Pancreas (tissue), 10 donors: Measurements from ENCODE around the gene UNC45B. TPM values are rescaled to one million over a fixed set of nuclear protein-coding genes. Genes with fewer than 3 reads are reported as not detected.
"Not testable (repeated sequence)": the region's sequence is repeated elsewhere in the genome, so short reads cannot be mapped to it uniquely, and the experiment has no call there.

Experiments used
- ATAC-seq, 4 donors: fragments of 200-7000 bp; cut with Tn5 transposase; one replicate each; pipeline versions ENCODE4 v1.8.0 to v1.9.1; 2020; ENCODE audit warnings: mild to moderate bottlenecking in 4 of 4, moderate library complexity in 4 of 4
- DNase-seq, 6 donors: peaks; one replicate each; pipeline ENCODE4 v3.0.0-alpha.2; 2020
- FAIRE-seq: peaks from 2 replicates; lab custom pipeline; 2012; peaks lifted over from hg19 to GRCh38; lab: Jason Lieb, UNC
- H3K27ac ChIP-seq, 4 donors: fragments of 200-600 bp; sonication (generic); 1 replicate in 3 of 4; 2 replicates in 1 of 4; pipeline versions ENCODE4 v1.5.0 to v1.8.0; 2020
- H3K27me3 ChIP-seq, 4 donors: fragments of 200-600 bp; one replicate each; pipeline ENCODE4 v1.8.0; 2021
- H3K36me3 ChIP-seq, 3 donors: fragments of 200-600 bp; sonication (generic) in 1 of 3; one replicate each; pipeline versions ENCODE4 v1.5.0 to v1.8.0; 2020 to 2021
- H3K4me1 ChIP-seq, 3 donors: fragments of 200-600 bp; one replicate each; pipeline ENCODE4 v1.8.0; 2021
- H3K4me3 ChIP-seq, 4 donors: fragments of 200-600 bp; sonication (generic) in 2 of 4; one replicate each; pipeline versions ENCODE4 v1.5.0 to v1.8.0; 2020 to 2021
- H3K9me3 ChIP-seq, 4 donors: fragments of 200-600 bp; one replicate each; pipeline ENCODE4 v1.8.0; 2021
- CTCF ChIP-seq, 4 donors: fragments of 200-600 bp; sonication (generic) in 3 of 4; IDR thresholded peaks; one replicate each; pipeline versions ENCODE4 v1.5.0 to v1.8.0; 2021; ENCODE audit warnings: antibody characterized with exemption in 4 of 4
- WGBS, 2 donors: extraction: QIAGEN DNeasy Blood & Tissue Kit; methylation state at CpG; one replicate each; pipeline ENCODE4 v1.1.7; 2013; 5-methylcytosine and 5-hydroxymethylcytosine counted together
- intact Hi-C, 3 donors: fragments of 100-400 bp; cut with DNase I; formaldehyde crosslinking; loops; one replicate each; pipeline versions ENCODE4 v1.11.1 to v1.14.2; 2022
- polyA plus RNA-seq, 2 donors: library from polyadenylated mRNA; stranded (reverse); fragments of 200-250 nt; gene quantifications; one replicate each; pipeline ENCODE4 v1.2.3, GENCODE V29; 2013
- total RNA-seq, 6 donors: library from RNA; stranded (reverse); fragmentation: NEBNext Ultra II Directional in 4 of 6; extraction: Animal tissue kit (Norgen Biotek cat#: 25700) in 4 of 6; gene quantifications; one replicate each; pipeline versions ENCODE4 v1.2.1 to v1.2.4, GENCODE V29; 2021 to 2023
- donor health status: healthy with polysubstance abuse.
- donor health status: DM: no; HTN: no; CAD: no; lungs with moderate emphysema.
- donor health status: DM: no; HTN: no; CAD: no.
- donor health status: control.
- donor health status: control.
- donor health status: Bipolar disorder and iron deficiency.
- donor health status: DM: yes; HTN: yes; CAD: no.
- donor health status: DM: no; HTN: no; CAD: no.
- donor health status: DM: no; HTN: no; CAD: no.
- donor health status: DM: yes; HTN: yes; CAD: no.

UNC45B gene
- total and polyA plus RNA-seq, 8 donors: 0.02 to 0.06 (median 0.04) TPM; not detected in 5

- no peaks in the 10 kb centered on the region for H3K27me3 ChIP-seq
- no peaks in the 10 kb centered on the region for H3K9me3 ChIP-seq
- no peak for TF ChIP-seq CTCF (IDR thresholded peaks at IDR 0.05)
- ATAC-seq (peak in 2 of 4 donors; percentile 19 to 53), DNase-seq (no peak), FAIRE-seq (no peak)
- H3K4me1 ChIP-seq: no peaks in the 10 kb centered on the region
- 62 to 78% methylated on average over 2 of the region's 2 CpGs for WGBS, 2 donors
- intact Hi-C loops: loop anchor here in 1 of 3 donors (10.0 kb wide), 1 partner anchor 56 kb away; no protein-coding TSS in a partner anchor
- H3K27ac ChIP-seq: no peak overlapping the region
- no peaks in the 10 kb centered on the region for H3K36me3 ChIP-seq
- H3K4me3 ChIP-seq: no peak overlapping the region
These were observed 71.3 kb downstream of the UNC45B start for GRCh38 chr17:35218915-35219314.

DNA sequence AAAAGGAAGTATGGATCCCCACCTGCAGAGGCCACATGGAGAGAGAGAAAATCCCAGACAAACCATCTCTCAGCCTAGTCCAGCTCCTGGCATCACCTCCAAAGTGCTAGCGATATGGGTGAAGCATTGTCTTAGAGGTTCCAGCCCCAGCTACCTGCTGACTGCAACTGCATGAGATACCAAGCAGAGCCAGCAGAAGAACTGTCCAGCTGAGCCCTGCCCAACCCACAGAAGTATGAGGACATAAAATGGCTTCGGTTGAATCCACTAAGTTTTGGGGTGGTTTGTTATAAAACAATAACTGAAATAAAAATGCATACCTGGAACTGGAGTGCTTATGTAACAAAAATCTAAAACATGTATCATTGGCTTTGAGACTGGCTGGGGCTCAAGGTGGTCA is 74.8 kb downstream of the UNC45B start:
- FAIRE-seq: no peak
- intact Hi-C loops: no loop called here

DNA sequence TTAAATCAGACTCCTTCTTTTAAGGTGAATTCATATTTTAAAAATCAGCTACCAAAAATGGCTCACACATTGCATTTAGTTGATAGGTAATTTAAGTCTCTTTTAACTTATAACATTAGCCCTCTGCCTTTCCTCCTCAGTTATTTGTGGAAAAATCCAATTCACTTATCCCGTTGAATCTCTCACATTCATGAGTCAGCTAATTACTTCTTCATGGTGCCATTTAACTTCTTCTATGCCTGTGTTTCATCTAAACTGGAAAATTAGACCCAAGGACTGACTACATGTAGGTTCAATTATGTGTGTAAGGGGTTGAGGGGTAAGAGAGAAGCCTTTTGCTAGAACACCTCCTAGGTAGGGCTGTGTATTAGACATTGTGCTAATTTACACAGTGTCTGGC is 76.8 kb downstream of the UNC45B start:
- FAIRE-seq: no peak
- intact Hi-C loops: no loop called here
- 13 to 24% methylated on average over 1 of the region's 1 CpG for WGBS, 2 donors

More for the DNA sequence above, 74.8 kb downstream of the UNC45B start:
- TF ChIP-seq CTCF (IDR thresholded peaks at IDR 0.05): no peak
- H3K27me3 ChIP-seq: no peaks in the 10 kb centered on the region
- no peaks in the 10 kb centered on the region for H3K36me3 ChIP-seq
- no peak overlapping the region for H3K4me3 ChIP-seq
- no peaks in the 10 kb centered on the region for H3K4me1 ChIP-seq
- no peak for DNase-seq
- ATAC-seq: no peak
- H3K27ac ChIP-seq: no peak overlapping the region
- WGBS, 2 donors: 89 to 91% methylated on average over 2 of the region's 2 CpGs
- no peaks in the 10 kb centered on the region for H3K9me3 ChIP-seq

DNA sequence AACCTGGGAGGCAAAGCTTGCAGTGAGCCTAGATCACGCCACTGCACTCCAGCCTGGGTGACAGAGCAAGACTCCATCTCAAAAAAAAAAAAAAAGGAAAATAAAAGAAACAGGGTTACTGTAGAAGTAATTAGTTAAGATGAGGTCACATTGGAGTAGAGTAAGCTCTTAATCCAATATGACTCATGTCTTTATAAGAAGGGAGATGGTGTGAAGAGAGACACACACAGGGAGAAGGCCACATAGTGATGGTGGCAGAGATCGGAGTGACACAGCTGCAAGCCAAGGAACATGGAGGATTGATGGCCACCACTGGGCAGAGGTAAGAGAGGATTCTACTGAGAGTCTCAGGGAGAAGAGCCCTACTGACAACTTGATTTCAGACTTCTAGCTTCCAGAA is 79.9 kb downstream of the UNC45B start:
- FAIRE-seq: no peak
- DNase-seq: no peak
- WGBS, 2 donors: 89 to 92% methylated on average over 2 of the region's 2 CpGs
- no peak for ATAC-seq
- Histone ChIP-seq H3K9me3 (no peaks in the 10 kb centered on the region), H3K4me1 (no peaks in the 10 kb centered on the region), H3K36me3 (no peaks in the 10 kb centered on the region), H3K27me3 (no peaks in the 10 kb centered on the region), H3K4me3 (no peak overlapping the region), H3K27ac (no peak overlapping the region)
- TF ChIP-seq CTCF (IDR thresholded peaks at IDR 0.05): no peak
- intact Hi-C loops: no loop called here

More for the DNA sequence above, 76.8 kb downstream of the UNC45B start:
- no peak overlapping the region for H3K4me3 ChIP-seq
- no peak for TF ChIP-seq CTCF (IDR thresholded peaks at IDR 0.05)
- DNase-seq (no peak), ATAC-seq (no peak)
- no peaks in the 10 kb centered on the region for H3K4me1 ChIP-seq
- no peaks in the 10 kb centered on the region for H3K9me3 ChIP-seq
- H3K27ac ChIP-seq: no peak overlapping the region
- no peaks in the 10 kb centered on the region for H3K27me3 ChIP-seq
- no peaks in the 10 kb centered on the region for H3K36me3 ChIP-seq

DNA sequence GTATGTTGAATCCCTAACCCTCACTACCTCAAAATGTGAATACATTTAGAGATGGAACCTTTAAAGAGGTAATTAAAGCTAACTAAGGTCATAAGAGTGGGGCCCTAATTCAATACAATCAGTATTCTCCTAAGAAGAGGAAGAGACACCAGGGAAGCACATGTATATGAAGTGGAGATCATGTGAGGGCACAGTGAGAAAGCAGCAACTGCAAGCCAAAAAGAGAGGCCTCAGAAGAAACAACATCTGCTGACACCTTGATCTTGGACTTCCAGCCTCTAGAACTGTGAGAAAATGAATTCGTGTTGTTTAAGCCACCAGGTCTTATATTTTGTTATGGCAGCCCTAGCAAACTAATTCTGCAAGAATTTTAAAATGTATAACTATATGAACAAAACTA is 82.0 kb downstream of the UNC45B start:
- Histone ChIP-seq H3K4me3 (no peak overlapping the region), H3K27me3 (no peaks in the 10 kb centered on the region), H3K4me1 (no peaks in the 10 kb centered on the region), H3K9me3 (no peaks in the 10 kb centered on the region), H3K27ac (no peak overlapping the region), H3K36me3 (no peaks in the 10 kb centered on the region)
- WGBS, 2 donors: 50 to 52% methylated on average over 1 of the region's 1 CpG
- no peak for TF ChIP-seq CTCF (IDR thresholded peaks at IDR 0.05)
- intact Hi-C loops: no loop called here
- FAIRE-seq (no peak), ATAC-seq (no peak), DNase-seq (no peak)

DNA sequence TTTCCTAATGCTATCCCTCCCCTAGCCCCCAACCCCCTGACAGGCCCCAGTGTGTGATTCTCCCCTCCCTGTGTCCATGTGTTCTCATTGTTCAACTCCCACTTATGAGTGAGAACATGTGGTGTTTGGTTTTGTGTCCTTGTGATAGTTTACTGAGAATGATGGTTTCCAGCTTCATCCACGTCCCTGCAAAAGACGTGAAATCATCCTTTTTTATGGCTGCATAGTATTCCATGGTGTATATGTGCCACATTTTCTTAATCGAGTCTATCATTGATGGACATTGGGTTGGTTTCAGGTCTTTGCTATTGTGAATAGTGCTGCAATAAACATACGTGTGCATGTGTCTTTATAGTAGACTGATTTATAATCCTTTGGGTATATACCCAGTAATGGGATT is 86.7 kb downstream of the UNC45B start:
- H3K4me3 ChIP-seq, intact Hi-C loops, DNase-seq, H3K36me3 ChIP-seq, H3K27ac ChIP-seq, H3K9me3 ChIP-seq, FAIRE-seq, ATAC-seq, H3K27me3 ChIP-seq, H3K4me1 ChIP-seq: not testable (repeated sequence)
- WGBS, 2 donors: 67 to 82% methylated on average over 4 of the region's 4 CpGs
